ENCODE measurements around the gene PLA2G3.
A peak's percentile ranks its signal among the peaks of the same experiment; 100 is the strongest.
"Not testable (repeated sequence)": the region's sequence is repeated elsewhere in the genome, so short reads cannot be mapped to it uniquely, and the experiment has no call there.

PLA2G3 gene

GRCh38 chr22:31119026-31119717 is 21.1 kb downstream of the PLA2G3 start:
- no peak for DNase-seq (ENCODE audit: low spot score)
- H3K27ac ChIP-seq, result no peak overlapping the region
- ChIA-PET POLR2A (ENCODE audit: low non-redundant PET) (no interaction called here), CTCF (no interaction called here)
- no peak for TF ChIP-seq CTCF (conservative IDR thresholded peaks at IDR 0.05; ENCODE audit: low read depth)

DNA sequence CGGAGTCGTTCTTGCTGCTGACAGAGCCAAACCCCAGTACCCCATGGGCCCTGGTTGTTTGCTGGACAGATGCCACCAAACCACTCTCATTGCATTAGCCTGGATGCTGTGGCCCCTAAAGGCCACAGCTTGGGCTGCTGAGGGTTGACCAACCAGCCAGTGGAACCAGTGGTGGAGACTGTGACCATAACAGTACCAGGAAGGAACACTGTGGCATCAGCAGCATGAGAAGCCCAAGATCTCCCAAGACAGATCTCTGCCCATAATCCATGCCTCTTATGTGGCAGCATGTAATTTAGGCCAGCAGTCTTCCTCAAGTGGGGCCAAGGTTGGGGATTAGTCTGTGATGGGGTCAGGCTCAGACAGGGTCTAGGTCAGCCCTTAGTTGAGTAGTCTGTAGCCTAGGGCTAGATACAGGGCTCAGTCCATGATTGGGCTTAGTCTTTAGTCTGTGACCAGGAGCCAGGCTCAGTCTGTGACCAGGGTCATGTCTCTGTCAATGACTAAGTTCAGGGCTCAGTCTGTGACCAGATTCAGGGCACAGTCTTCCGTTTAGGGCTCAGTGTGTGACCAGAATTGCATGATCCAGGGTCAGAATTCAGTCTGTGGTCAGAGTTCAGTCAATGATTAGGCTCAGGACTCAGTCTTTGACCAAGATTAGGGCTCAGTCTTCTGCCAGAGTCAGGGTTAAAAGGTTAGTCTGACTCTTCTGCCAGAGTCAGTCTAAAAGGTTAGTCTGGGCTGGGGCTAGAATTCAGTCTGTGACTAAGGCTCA is 22.1 kb downstream of the PLA2G3 start:
- no peak for TF ChIP-seq CTCF (conservative IDR thresholded peaks at IDR 0.05; ENCODE audit: low read depth)
- DNase-seq (ENCODE audit: low spot score), result no peak
- CTCF ChIA-PET, result no interaction called here
- no peak overlapping the region for H3K27ac ChIP-seq
- POLR2A ChIA-PET (ENCODE audit: low non-redundant PET), result no interaction called here

DNA sequence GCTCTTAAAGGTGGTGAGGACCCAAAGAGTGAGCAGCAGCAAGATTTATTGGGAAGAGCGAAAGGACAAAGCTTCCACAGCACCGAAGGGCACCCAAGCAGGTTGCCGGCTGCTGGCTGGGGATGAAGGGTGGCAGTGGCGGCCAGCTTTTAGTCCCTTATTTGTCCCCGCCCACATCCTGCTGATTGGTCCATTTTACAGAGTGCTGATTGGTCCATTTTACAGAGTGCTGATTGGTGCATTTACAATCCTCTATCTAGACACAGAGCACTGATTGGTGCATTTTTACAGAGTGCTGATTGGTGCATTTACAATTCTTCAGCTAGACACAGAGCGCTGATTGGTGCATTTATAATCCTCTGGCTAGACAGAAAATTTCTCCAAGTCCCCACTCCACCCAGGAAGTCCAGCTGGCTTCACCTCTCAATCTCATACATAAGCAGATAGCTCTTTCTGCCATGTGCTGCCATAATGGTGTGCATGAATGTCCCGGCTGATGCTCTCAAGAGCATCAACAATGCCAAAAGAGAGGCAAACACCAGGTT is 27.7 kb downstream of the PLA2G3 start:
- CTCF ChIA-PET, result interaction anchor here (0.7 kb wide), 1 partner anchor 52 kb away, joined by 4 read pairs; no protein-coding TSS in a partner anchor
- DNase-seq (ENCODE audit: low spot score); POLR2A ChIA-PET (ENCODE audit: low non-redundant PET); H3K27ac ChIP-seq: not testable (repeated sequence)

GRCh38 chr22:31107894-31108218 is 32.5 kb downstream of the PLA2G3 start:
- CTCF ChIA-PET, result interaction anchor here (0.6 to 1.0 kb wide), 6 partner anchors 19 to 323 kb away, joined by 3 to 6 read pairs (median 4); partner anchors contain the start of gene LIMK2
- POLR2A ChIA-PET (ENCODE audit: low non-redundant PET), result no interaction called here
- no peak for DNase-seq (ENCODE audit: low spot score)

GRCh38 chr22:31107178-31107893 is 33.0 kb downstream of the PLA2G3 start, which contains the start of gene SELENOM:
Gene SELENOM (minus strand): TSS chr22:31107568. CDS start chr22:31107505, 63 bp downstream.
- peak within 1 kb of the TSS; percentile 67 for H3K27ac ChIP-seq
- CTCF ChIA-PET, result interaction anchor here (0.6 to 1.0 kb wide), 6 partner anchors 20 to 144 kb away, joined by 3 to 4 read pairs (median 4); no protein-coding TSS in a partner anchor
- POLR2A ChIA-PET (ENCODE audit: low non-redundant PET), result no interaction called here
- peak; percentile 89 for DNase-seq (ENCODE audit: low spot score)
- peak; percentile 98 for TF ChIP-seq CTCF (conservative IDR thresholded peaks at IDR 0.05; ENCODE audit: low read depth)

More at GRCh38 chr22:31107894-31108218, 32.5 kb downstream of the PLA2G3 start:
- TF ChIP-seq CTCF (conservative IDR thresholded peaks at IDR 0.05; ENCODE audit: low read depth), result peak; percentile 56
- H3K27ac ChIP-seq, result peak overlapping the region; percentile 67

DNA sequence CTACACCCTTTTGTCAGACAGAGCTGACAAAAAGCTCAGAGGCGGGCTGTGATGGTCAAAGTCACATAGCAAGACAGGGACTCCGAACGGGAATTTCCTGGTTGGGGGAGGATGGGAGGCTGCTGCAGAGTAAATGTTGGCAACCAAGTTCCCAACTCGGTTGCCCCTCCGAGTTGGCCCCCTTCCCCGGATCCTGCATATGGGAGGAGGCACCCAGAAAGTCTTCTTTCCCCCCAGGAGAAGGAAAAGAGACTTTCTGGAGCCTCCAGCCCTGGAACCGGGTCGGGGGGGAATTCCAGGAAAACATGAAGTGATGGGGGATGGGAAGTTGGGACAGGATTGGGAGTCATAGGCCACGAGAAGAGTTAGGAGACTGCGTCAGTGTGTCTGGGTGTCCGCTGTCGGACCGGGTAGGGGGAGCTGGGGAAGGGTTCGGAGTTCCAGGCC is 33.6 kb downstream of the PLA2G3 start:
- no peak for DNase-seq (ENCODE audit: low spot score)
- H3K27ac ChIP-seq, result peak overlapping the region; percentile 67
- CTCF ChIA-PET, result interaction anchor here (1.0 kb wide), 1 partner anchor 42 kb away, joined by 4 read pairs; no protein-coding TSS in a partner anchor

More for the DNA sequence above, 33.6 kb downstream of the PLA2G3 start:
- TF ChIP-seq CTCF (conservative IDR thresholded peaks at IDR 0.05; ENCODE audit: low read depth), result no peak
- POLR2A ChIA-PET (ENCODE audit: low non-redundant PET), result no interaction called here

All from RWPE1 (cell line).